ENCODE data around the gene SLC6A9. TPM values are rescaled to one million over a fixed set of nuclear protein-coding genes. Genes with fewer than 3 reads are reported as not detected.
A peak's percentile ranks its signal among the peaks of the same experiment; 100 is the strongest.

SLC6A9 gene
- total RNA-seq, 3 donors from 2014 or later (not counting 1 experiment from before 2014, with no cell fraction given): 0.29 to 0.55 TPM; not detected in 1

DNA sequence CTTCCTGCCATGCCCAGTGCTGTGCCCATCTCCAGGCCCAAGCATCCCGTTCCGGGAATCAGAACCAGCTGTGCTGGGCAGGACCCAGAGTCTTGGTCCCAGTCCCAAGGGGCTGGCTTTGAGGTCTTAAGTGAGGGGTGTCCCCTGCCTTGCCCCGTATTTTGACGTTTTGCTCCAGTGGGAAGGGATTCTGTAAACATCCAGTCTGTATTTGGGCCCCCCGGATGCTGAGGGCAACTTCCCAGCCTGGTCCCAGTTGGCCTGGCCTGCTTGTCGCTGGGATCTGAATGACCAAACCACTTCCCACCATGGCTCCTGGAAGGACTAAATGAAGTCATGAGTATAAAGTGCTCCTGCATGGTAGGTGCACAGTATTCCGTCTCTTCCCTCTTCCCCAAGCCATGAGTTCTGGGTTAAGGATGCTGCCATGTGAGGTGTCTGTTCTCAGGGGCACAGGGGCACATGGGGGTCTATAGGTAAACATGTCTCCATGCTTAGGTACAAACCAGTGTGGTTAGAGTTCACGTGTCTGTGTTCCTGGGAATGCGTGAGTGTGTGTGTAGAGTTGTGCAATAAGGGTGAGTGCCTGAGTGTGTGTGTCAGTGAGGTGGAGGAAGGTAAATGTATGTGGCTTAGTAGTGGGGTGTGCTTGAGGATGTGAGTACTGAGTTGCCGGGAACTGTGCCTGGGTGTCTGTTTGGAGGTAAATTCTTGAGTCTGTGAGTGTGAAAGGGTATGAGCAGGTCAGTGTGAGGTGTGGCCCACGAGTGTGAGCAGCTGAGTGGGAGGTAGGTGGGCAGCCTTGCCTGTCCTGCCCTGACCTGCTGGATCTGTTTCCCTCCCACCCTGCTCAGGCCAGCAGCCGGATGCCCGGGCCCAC is 50.8 kb downstream of the SLC6A9 start:
- H3K4me1 Mint-ChIP-seq: peaks cover 26 to 56% of the 10 kb centered on the region in 2 donors
- H3K36me3 ChIP-seq (ENCODE audit: control insufficient read depth, insufficient read depth, low read length): peaks cover 18% of the 10 kb centered on the region
- H3K36me3 Mint-ChIP-seq: peaks cover 9% of the 10 kb centered on the region
- 89% methylated on average over 12 of the region's 13 CpGs for whole genome bisulfite sequencing (ENCODE audit: insufficient coverage)
- H3K9me3 Mint-ChIP-seq: no peaks in the 10 kb centered on the region
- no peak overlapping the region for H3K4me3 ChIP-seq (ENCODE audit: low read length)
- TF ChIP-seq, protein P1, sequence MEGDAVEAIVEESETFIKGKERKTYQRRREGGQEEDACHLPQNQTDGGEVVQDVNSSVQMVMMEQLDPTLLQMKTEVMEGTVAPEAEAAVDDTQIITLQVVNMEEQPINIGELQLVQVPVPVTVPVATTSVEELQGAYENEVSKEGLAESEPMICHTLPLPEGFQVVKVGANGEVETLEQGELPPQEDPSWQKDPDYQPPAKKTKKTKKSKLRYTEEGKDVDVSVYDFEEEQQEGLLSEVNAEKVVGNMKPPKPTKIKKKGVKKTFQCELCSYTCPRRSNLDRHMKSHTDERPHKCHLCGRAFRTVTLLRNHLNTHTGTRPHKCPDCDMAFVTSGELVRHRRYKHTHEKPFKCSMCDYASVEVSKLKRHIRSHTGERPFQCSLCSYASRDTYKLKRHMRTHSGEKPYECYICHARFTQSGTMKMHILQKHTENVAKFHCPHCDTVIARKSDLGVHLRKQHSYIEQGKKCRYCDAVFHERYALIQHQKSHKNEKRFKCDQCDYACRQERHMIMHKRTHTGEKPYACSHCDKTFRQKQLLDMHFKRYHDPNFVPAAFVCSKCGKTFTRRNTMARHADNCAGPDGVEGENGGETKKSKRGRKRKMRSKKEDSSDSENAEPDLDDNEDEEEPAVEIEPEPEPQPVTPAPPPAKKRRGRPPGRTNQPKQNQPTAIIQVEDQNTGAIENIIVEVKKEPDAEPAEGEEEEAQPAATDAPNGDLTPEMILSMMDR (IDR thresholded peaks at IDR 0.05): no peak
- no peaks in the 10 kb centered on the region for H3K9me3 ChIP-seq (ENCODE audit: control insufficient read depth, insufficient read depth, low read length)
- DNase-seq: no peak
- H3K4me3 Mint-ChIP-seq: peak overlapping the region; percentile 90
- intact Hi-C loops (cut with micrococcal nuclease): no loop called here
- peaks cover 36% of the 10 kb centered on the region for H3K4me1 ChIP-seq (ENCODE audit: control insufficient read depth, insufficient read depth, low read length)
- H3K27me3 ChIP-seq (ENCODE audit: control insufficient read depth, insufficient read depth, low read length): no peaks in the 10 kb centered on the region
- peak overlapping the region in 1 of 2 donors; percentile 60 for H3K27ac Mint-ChIP-seq
- H3K27ac ChIP-seq (ENCODE audit: low read length): no peak overlapping the region
- no peak for ATAC-seq
- no peaks in the 10 kb centered on the region for H3K27me3 Mint-ChIP-seq (ENCODE audit: low read depth in 2 of 2)

DNA sequence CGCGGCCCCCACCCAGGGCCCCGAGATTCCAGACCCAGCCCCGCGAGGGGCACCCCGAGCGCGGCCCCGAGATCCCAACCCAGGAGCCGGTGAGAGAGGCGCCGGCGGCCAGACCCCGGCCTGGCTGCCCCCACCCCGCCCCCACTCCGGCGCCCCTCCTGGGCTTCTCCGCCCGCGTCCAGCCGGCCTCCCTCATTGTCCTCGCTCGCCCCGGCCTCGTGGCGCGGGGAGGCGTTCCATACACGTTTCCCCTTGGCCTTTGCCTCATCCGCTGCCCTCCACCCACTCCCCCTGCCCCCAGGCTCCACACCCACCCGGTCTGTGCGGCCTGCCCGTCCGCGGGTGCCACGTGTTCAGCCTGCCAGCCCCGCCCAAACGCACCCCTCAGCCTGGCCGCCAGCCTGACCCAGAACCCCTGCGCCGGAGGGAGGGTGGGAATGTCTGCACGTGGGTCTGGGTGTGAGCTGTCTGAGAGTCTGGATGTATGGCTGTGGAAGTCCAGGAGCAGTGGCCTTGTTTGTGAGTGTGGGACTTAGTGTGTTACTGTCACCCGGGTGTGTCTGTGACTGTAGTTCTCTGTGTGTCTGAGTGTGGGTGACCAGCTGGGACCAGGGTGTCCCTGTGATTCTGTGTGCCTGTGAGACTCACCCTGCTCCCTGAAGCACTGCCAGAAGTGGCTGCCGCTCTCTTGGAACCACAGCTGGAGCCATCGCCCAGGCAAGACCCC is 51.6 kb downstream of the SLC6A9 start:
- intact Hi-C loops (cut with micrococcal nuclease): no loop called here
- Histone ChIP-seq H3K27me3 (ENCODE audit: control insufficient read depth, insufficient read depth, low read length) (no peaks in the 10 kb centered on the region), H3K4me1 (ENCODE audit: control insufficient read depth, insufficient read depth, low read length) (peaks cover 40% of the 10 kb centered on the region), H3K9me3 (ENCODE audit: control insufficient read depth, insufficient read depth, low read length) (no peaks in the 10 kb centered on the region), H3K4me3 (ENCODE audit: low read length) (peak overlapping the region; percentile 15), H3K27ac (ENCODE audit: low read length) (no peak overlapping the region), H3K36me3 (ENCODE audit: control insufficient read depth, insufficient read depth, low read length) (peaks cover 18% of the 10 kb centered on the region)
- DNase-seq (peak in 1 of 2 donors; percentile 28), ATAC-seq (peak in 1 of 3 donors; percentile 13)
- Mint-ChIP-seq H3K27ac (peak overlapping the region in 1 of 2 donors; percentile 60), H3K36me3 (peaks cover 9% of the 10 kb centered on the region), H3K27me3 (ENCODE audit: low read depth in 2 of 2) (no peaks in the 10 kb centered on the region), H3K4me1 (peaks cover 26 to 60% of the 10 kb centered on the region in 2 donors), H3K9me3 (no peaks in the 10 kb centered on the region), H3K4me3 (peak overlapping the region; percentile 90)
- TF ChIP-seq, protein P1 (IDR thresholded peaks at IDR 0.05): no peak
- WGBS (ENCODE audit: insufficient coverage): 6% methylated on average over 45 of the region's 45 CpGs

DNA sequence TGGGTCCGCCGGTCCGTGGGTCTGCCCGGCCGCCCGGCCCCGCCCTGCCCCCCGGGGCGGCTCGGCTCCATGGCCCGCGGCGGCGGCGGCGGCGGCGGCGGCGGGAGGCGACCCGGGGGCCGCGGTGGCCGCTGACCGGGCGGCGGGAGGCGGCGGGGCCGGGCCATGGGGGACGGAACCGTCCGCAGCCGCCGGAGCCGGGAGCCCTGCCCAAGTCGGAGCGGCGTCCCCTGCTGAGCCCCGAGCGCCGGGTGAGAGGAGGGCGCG is 52.1 kb downstream of the SLC6A9 start:
- no peak overlapping the region for H3K27ac Mint-ChIP-seq
- peaks cover 9% of the 10 kb centered on the region for H3K36me3 Mint-ChIP-seq
- no peaks in the 10 kb centered on the region for H3K27me3 Mint-ChIP-seq (ENCODE audit: low read depth in 2 of 2)
- DNase-seq: no peak
- under 1% methylated on average over 45 of the region's 45 CpGs for WGBS (ENCODE audit: insufficient coverage)
- H3K4me3 Mint-ChIP-seq: no peak overlapping the region
- Histone ChIP-seq H3K27me3 (ENCODE audit: control insufficient read depth, insufficient read depth, low read length) (no peaks in the 10 kb centered on the region), H3K4me3 (ENCODE audit: low read length) (no peak overlapping the region), H3K27ac (ENCODE audit: low read length) (no peak overlapping the region), H3K9me3 (ENCODE audit: control insufficient read depth, insufficient read depth, low read length) (no peaks in the 10 kb centered on the region), H3K4me1 (ENCODE audit: control insufficient read depth, insufficient read depth, low read length) (peaks cover 44% of the 10 kb centered on the region), H3K36me3 (ENCODE audit: control insufficient read depth, insufficient read depth, low read length) (peaks cover 18% of the 10 kb centered on the region)
- intact Hi-C loops (cut with micrococcal nuclease): no loop called here
- TF ChIP-seq, protein P1 (IDR thresholded peaks at IDR 0.05): no peak
- H3K9me3 Mint-ChIP-seq: no peaks in the 10 kb centered on the region
- H3K4me1 Mint-ChIP-seq: peaks cover 30 to 65% of the 10 kb centered on the region in 2 donors
- ATAC-seq: no peak
